Measurements from ENCODE around the gene HYAL1.
A peak's percentile ranks its signal among the peaks of the same experiment; 100 is the strongest.

The HYAL1 gene

DNA sequence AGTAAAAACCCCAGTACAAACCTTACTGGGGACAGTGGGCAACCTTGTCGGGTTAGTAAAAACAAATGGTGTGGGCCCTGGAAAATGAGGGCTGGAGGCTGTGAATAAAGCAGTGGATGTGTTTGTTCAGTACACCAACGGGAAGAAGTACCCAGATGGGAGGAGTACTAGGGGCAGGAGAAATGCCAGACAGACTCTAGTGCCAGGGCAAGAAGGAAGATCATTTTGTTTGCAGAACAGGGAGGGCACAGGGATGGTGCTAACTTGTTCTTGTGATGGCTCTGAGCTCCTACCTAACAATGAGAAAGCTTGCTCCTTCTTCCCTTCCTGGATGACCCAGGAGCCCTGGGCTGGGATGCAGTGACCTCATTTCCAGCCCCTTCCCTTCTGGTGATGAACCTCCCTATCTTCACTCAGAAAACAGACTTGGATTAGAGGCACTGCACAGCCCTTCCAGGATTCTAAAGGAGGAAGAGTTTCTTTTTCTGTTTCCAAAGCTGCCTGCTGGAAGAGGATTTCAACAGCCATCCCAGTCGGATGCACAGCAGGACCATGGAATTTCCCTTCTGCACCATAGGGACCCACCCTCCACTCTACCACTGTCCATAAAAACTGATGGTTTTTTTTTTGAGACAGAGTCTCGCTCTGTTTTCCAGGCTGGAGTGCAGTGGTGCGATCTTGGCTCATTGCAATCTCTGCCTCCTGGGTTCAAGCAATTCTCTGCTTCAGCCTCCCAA, 31.1 kb upstream of the HYAL1 start:
- no peak for DNase-seq

DNA sequence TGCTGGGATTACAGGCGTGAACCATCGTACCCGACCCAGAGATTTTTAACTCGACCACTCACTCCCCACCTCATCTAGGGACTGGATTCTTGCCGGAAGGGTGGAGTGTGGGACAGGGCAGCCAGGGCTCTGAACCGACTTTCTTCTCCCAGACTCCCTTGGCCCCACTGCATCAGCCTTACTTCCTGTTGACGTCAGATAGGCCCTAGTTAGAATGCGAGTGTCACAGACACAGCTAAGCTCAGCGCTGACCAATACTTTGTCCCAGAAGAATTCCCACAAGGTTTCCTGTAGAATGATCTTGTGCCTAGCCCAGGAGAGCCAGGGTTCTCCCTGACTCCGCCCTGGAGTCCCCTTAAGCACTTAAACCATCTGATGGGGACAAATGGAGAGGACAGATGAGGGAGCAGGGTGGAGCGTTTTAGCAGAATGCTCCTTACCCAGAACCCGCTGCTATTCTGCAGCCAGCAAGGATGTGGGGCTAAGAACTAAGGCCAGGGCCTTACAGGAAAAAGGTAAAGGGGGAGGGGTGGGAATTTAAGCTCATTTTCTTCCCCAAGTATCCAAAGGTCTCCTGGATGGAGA, 30.5 kb upstream of the HYAL1 start:
- no peak for DNase-seq

DNA sequence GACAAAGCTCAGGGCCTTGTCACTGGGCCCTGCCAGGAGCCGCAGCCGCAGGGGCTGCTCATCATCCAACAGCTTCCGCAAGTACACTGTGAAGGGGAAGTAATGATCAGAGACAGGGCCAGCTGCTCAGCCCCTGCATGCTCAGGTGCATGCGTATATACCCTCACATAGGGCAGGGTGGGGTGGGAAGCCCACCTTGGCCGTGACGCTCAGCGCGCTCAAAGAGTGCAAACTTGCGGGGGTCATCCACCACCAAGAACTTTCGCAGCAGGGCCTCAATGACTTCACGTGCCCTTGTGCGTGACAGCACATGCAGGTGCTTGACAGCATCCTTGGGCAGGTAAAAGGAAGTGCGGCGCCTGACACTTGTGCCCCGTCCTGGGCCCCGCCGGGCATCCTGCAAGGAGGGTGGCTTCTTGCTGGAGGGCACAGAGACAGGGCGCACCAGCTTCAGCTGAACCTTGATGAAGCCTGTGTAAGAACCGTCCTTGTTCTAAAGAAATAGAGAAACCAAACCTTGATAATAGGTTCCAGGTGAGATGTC, 28.1 kb upstream of the HYAL1 start:
- DNase-seq = no peak

DNA sequence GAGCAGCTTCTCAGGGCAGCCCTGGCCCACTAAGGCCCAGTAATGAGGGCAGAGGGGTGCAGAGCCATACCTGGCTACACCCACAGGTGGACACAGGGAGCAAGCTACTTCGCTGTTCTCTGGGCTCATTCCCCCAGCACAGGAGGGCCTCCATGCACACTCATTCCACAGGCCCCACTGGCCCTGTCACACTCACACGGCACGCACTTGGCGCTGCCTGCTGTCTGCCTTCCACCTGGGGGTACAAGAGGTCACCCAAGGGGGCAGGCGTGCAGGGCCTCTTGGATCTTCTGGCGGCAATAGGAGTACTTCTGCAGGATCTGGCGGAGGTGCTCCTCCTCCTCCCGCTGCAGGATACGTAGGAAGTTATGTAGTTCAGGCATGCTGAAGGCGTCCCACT, 27.0 kb upstream of the HYAL1 start:
- no peak for DNase-seq

DNA sequence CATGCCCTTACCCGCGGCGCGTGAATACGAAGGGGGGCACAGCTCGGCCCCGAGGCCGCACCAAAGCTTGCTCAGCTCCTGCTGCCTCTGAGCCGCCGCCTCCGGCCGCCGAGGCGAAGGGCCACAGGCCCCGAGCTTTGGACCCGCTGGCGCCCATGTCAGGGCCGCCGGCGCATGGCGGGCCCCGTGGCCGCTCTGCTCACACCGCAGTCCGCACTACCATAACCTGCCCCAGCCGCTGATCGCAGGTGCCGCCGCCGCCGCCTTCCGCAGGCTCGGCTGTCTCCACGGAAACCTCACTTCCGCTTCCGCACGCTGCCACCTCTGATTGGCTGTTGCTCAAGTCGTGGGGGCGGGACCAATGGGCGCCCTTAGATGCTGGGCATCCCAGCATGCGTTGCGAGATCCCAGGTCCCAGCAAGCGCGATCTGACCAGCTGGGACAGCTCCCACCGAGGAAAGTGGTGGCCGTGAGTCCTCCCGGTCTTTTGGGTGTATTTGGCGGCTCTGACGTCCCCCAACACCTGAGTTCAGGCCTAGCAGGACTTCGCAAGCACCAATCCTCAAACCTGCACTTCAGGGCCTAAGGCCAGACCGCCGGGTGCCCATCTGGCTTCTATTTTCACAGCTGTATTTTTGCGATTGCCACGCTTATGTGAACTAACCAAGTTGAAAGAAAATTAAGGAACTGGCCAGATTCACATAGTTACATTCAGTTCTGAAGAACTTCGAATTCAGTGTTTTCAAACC, 24.7 kb upstream of the HYAL1 start, which contains the start of gene TUSC2:
TUSC2 (minus strand) TSS at position 281 of the 749 bp plus-strand sequence; CDS start at position 157, 124 bp downstream.
- DNase-seq = peak; percentile 87 to 94 (median 92)

DNA sequence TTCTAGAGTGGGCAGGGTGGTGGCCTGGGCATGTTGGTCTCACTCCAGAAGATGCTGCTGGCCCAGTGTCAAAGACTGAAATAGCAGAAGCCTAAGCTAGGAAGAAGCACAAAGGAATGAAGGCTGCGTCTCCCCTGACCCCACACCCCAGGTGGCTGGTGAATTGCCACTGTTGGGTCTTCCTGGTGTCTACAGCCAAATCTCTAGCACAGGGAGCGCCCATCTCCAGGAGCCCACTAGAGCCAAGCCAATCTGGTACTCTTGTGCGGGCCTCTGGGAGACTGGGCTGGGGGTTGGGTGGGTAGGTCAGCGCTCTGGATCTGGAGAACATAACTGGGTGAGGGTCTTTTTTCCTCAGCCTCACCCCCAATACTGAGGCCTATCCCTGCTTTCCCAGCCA, 23.8 kb upstream of the HYAL1 start:
- DNase-seq = no peak

DNA sequence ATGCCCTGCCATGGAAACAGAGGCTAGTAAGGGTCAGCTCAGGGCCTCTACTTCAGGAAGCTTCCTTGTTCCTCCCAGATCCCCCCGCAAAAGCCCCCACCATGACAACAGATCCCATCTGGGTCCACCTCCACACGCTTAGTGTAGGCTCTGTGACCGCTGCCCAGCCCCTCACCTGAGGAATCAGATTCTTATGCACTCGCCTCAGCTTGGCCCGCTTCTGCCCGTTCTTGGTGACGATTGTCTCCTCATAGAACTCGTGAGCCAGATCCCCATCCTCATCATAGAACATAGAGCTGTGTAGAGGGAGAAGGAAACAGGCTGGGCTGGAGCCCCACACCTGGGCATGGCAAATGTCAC, 22.8 kb upstream of the HYAL1 start:
- no peak for DNase-seq

DNA sequence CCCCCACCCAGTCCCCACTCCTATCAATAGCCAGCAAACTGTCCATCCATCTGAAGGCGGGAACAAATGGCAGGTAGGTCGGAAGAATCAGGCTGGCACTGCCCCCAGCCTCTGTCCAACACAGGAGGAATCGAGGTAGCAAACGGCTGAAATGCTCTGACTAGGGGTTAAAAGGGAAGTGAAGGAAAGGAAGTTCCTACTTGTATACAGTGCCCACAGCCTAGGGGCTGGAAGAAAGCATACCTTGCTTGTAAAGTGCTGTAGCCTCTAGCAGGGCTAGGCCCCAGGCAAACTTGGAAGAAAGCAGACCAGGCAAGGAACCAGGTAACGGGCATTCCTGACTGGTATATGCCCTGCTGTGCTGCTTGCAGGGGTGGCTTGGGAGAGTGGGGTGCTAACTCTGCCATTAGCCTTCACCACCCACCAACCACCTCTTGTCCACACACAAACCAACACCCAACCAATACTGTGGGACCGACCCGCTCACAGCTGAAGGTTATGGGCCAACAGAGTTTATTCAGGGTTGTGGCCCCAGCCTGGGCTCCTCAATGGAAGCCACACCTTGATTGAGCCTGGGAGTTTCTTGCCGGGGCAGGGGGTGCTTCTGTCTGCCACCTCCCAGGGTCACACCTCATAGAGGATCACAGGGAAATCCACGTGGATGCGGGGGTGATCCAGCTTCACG, 22.3 kb upstream of the HYAL1 start:
- DNase-seq = no peak

DNA sequence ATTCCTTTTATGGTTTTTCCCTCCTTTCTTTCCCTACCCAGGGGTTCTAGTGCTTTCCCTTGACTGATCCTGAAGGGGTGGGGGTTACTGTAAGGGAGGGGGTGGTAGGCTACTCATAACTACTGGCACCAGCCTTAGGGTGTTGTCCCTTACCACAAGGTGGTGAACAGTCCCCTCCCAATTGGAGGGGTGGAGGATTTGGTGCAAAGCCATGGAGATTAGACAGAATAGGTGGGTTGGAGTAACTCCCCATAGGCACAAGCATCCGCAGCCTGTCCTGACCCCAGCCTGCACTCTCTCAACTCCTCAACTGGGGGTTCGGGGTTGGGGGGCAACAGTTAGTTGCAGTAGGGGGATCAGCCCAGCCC, 21.7 kb upstream of the HYAL1 start:
- DNase-seq = no peak

DNA sequence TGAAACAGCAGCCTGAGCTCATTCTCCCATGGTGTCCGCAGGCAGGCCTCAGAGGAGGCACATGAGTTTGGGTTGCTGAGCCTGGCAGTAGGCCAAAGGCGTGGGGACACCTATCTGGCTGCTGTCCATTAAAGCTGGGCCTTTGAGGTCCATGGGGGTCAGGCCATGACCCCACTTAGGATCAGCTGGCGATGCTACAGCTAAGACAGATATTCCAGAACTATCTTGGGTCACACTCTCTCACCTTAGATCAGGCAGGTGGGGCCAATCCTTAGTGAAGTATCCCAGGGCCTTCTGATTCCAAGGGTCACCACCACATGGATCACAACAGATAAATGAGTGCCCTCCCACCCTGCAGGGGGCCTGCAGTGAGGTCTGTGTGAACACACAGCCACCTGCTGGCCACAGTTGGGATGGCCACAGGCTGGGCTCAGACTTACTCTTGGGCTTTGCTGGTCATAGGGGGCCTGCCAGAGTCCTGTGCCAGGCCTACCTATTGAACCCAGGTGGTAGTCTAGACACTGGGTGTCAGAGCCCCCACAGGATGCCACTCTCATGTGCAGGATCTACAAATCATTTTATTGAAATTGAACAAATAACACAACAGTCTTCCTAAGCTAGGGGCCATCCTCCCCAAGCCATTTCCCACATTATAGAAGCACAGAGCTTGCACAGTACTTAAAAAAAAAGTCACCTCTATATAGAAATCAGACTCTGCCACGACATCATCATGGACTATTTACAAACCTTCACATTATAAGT, 21.2 kb upstream of the HYAL1 start:
- peak; percentile 5 to 46 (median 34) for DNase-seq

DNA sequence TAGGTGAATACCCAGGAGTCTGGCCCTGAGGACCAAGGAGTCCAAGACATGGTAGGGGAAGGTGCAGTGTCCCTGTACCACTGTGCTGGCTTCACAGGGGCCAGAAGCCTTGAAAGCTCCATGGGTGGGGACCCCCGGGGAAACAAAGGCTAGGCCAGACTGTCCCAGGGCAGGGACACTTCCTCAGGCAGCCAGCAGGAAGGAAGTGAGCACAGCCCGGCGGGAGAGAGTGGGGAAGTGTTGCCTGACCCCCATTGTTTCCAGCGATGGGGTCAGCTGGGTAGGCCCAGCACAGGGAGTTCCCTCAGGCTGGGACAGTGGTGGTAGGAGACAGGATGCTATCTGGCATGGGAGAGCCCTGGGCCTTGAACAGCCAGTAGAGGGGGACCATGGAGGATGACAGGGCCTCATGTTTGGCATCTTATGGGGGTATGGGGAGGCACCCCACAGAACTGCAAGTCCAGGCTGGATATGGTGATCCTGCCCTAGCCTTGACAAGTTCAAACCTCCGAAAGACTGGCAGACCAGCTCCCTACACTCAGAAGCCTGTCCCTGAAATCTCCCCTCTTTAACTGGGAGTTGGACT, 20.3 kb upstream of the HYAL1 start:
- no peak for DNase-seq

DNA sequence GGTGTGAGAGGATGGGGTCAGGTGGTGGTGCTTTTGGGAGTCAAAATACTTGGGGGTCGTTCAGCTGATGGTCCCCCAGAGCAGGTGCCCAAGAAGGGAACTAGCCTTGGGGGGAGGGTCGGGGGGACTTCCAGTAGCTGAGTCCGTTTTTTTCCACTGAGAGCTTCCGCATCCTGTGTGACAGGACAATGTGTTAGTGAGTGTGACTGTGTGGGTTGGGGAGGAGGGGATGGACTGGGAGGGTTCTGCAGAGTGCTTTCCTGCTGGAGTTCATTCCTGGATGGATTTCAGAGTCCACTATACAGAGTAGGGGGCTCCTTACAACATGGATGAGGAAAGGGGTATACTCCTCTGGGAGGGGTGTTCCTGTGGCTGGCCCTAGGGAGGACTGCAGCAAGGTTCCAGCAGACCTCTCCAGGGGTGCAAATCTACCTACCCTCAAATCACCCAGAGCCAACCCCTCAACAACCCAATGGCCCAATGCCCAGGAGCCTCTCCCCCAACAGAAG, 19.8 kb upstream of the HYAL1 start:
- DNase-seq = no peak

DNA sequence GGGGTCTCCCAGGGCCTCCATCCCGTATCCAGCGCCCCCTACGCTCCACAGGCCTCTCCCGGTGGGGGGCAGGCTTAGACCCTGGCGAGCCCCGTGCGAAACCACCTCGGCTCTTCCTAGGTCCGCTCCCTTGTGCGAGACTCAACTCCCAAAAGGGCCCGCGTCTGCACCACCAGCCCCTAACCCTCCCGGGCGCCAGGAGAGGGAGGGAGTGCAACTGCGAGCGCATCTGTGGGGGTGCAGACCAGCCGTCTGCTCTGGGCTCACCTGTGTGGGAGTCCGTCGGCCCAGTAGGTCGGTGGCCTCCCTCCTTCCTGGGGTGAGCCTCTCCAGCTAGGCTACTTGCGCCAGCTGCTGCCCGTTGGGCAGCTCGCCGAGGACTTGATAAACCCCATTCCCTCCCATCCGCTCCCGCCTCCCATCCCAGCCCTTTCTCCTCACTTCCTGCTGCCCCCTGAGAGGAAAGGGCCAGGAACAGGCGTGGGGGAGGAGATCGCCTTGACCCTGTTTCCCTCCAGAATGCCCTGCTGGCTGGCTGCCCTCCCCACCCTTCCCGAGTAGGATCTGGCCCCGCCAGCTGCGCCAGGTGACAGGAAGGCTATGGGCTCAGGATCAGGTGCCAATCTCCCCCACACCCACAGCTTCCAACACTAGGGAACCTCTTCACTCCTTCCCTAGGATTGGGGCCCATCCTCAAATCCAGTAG, 19.2 kb upstream of the HYAL1 start, which contains the start of gene HYAL2:
HYAL2 (minus strand) TSS at position 360 of the 706 bp plus-strand sequence. CDS start 2,256 bp downstream, outside the sequence.
- no peak for DNase-seq

DNA sequence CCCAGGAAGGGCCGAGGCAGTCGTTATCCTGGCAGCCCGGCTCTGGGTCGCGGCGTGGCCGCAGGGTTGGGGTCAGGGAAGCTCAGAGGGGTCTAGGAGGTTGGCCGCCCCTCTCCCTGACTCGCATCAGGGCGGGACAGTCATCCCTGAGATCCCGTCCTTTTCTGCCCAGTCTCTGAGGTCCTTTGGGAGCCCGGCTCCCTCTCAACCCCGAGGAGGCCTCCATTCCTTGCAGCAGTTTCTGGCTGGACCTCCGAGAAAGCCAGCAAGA, 18.7 kb upstream of the HYAL1 start:
- no peak for DNase-seq

DNA sequence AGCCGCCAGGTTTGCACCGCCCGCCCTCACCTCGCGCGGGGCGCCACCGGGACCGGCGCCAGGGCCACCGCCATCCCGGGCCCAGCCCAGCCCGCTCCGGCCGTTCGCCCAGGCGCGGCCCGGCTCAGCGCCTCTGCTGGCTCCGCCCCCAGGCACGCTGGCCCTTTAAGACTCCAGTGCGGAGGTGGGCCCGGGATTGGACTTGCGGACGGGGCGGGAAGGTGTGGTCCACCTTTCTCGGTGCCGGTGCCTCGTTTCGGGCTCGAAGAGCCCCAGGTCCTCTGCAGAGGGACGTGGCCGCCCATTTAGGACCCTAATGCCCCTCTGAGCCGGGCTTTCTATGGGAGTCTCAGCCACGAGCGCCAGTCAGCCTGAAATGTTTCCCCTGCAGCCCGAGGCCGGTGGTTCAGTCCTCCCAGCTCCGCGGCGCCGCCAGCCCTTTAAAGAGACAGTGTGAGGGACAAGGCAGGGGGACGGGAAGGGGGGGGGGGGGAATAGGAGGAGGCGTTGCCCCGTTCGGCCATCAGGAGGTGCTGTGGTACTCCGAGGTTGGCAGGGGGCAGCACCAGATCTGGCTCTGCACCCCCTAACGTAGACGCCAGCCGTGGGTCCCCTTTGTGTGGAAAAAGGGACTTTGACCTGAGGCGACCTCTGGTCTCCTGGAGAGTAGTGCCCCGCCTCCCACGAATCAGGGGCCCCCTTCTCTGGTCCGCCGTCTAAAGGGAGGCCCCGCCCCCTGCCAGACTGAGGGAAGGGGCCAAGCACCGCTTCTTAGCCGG, 18.2 kb upstream of the HYAL1 start:
- DNase-seq = peak; percentile 72 to 91 (median 79)

DNA sequence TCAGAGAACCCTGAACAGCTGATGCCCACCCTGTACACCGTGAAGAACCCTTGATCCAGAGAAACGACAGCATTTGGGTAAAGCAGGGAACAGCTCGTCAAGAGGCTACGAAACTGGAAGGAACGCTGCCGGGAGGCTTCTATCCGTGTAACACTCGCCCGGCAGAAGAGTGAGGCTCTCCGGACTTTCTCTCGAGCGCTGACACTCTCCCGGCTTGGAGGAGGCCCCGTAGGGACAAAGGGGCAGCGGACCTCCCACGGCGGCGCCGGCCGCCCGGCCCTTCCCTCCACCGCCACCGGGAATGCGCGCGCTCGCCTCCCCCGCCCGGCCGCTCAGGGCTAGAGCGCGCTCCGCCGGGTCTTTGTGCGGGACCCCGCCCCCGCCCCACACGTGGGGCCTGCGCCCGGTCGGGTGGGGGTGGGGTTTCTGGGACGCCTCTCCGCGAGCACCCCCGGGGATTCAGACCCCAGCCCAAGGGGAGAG, 17.5 kb upstream of the HYAL1 start:
- peak in 5 of 6 experiments; percentile 33 to 85 (median 69) for DNase-seq

DNA sequence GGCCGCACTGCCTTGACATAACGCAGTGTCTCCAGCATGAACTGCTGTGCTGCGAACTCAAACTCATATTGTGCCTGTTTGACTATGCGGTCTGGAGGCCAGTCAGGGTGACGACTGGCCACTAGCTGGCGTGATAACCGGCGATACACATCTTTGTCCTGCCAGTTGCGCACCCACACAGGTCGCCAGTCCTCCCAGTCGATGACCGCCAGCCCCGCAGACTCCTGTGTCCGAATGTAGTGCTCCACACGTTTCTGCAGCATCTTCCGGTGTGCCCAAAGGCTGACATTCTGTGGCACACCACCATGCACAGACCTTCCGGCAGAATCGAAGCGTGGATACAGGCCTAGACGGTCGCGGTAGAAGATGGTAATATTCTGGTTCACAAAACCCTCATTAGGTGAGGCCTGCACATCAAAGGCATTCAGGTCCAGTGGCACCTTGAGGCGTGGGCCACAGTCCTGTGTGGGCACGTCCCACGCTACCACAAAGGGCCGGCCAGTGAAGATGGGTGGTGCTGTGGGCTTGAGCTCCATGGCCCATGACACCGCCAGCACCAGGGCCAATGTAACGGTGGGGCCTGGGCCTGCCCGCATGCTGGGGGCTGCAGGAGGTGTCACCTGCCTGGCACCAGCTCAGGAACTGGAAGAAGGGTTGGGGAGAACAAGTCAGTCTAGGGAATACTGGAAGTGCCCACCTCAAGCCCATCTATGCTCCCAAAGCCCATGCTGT, 16.7 kb upstream of the HYAL1 start:
- no peak for DNase-seq

DNA sequence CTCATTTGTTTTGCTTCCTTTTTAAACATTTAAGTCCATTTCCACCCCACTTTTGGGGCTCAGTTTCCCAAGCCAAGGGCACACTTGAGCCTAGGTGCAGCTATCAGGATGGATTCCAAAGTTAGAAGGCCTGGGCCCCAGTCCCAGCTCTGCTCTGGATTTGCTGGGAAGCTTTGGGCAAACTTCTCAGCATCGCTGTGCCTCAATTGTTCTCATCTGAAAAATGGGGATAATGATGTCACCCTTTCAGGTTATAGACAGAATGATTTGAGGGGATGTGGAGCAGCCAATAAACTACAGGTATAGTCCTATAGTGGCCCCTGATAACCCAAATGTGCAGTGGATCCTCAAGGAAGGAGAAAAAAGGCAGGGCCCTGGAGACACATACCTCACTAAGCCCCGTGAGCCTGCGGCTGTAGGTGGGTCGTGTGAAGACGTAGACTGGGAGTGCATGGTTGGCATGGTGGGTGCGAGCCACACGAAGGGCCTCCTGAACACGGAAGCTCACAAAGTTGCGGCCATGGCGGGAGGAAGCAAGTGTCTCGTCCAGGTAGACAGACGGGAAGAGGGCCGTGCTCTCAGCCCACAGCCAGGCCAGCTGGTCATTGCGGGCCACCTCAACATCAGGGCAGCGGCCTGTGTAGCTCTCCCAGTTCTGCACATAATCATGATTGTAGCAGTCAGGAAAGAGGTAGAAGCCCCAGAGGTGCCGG, 16.0 kb upstream of the HYAL1 start:
- no peak for DNase-seq

DNA sequence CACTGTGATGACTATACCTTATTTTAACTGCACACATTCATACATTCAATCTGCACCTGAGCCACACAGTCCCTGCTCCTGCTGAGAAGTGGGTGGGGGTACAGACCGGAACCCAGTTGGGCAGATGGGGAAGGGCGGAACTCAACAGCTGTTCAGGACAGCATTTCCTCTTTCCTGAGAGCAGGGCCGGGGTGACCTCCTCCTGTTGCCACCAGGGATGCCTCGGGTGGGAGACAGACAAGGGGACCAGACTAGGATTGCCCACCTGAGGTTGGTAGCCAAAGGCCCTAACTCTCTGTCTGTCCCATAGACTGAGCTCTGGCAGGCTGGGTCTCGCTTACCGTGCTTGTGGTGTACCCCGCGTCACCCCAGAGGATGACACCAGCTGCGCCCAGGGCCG, 15.2 kb upstream of the HYAL1 start:
- no peak for DNase-seq

Measured in stimulated activated naive CD4-positive, alpha-beta T cell (primary cell).